Measurements from ENCODE around the gene LRRC26.

Gene LRRC26

DNA sequence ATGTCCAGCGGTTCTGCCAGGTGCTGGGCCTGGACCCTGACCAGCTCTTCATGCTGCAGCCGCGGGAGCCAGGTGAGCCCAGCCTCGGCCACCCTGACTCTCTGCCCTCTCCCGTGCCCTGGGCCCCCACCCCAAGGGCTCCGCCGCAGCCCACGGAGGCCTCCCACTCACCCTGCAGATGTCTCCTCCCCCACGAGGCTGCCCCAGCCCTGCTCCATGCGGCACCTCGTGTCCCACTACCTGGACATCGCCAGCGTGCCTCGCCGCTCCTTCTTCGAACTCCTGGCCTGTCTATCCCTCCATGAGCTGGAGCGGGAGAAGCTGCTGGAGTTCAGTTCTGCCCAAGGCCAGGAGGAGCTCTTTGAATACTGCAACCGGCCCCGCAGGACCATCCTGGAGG, 44.8 kb upstream of the LRRC26 start:
- DNase-seq (ENCODE audit: insufficient read length, low spot score) (no peak), FAIRE-seq (no peak)

DNA sequence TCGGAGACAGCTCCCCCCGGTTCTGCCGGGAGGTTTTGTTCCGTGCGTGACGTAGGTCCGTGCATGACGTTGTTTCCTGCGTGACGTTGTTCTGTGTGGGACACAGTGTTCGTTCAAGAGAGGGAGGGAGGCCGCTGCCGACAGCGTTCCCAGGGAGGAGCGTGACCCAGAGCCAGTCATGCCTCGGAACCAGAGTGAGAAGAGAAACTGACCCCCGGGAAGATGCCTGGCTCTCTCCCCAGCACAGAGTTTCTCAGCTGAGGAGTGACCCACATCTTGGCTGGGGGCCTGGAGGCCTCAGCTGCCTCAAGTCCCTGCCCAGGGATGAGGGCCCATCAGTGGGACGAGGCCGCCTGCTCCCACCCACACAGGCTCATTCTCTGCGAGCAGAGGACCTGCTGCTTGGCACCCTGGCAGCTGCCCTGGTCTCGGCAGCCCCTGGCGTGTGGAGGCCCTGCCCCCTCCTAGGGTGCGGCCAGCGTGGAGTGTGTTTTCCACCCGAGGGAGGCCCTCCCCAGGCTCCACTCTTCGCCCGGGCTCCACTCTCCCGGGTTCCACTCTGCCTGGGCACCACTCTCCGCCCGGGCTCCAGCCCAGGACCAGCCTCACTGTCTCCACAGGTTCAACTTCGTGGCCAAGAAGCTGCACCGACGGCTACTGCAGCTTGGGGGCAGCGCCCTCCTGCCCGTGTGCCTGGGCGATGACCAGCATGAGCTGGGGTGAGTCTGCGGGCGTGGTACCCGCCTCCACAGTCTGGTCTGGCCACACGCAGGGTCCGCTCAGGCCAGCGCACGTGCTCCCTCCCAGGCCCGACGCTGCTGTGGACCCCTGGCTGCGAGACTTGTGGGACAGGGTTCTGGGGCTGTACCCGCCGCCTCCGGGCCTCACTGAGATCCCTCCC, 43.6 kb upstream of the LRRC26 start:
- TF ChIP-seq, protein P1, sequence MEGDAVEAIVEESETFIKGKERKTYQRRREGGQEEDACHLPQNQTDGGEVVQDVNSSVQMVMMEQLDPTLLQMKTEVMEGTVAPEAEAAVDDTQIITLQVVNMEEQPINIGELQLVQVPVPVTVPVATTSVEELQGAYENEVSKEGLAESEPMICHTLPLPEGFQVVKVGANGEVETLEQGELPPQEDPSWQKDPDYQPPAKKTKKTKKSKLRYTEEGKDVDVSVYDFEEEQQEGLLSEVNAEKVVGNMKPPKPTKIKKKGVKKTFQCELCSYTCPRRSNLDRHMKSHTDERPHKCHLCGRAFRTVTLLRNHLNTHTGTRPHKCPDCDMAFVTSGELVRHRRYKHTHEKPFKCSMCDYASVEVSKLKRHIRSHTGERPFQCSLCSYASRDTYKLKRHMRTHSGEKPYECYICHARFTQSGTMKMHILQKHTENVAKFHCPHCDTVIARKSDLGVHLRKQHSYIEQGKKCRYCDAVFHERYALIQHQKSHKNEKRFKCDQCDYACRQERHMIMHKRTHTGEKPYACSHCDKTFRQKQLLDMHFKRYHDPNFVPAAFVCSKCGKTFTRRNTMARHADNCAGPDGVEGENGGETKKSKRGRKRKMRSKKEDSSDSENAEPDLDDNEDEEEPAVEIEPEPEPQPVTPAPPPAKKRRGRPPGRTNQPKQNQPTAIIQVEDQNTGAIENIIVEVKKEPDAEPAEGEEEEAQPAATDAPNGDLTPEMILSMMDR (IDR thresholded peaks at IDR 0.05; ENCODE audit: insufficient read depth, missing control alignments): no peak
- FAIRE-seq (no peak), DNase-seq (ENCODE audit: insufficient read length, low spot score) (no peak)

More for the DNA sequence above, 44.8 kb upstream of the LRRC26 start:
- TF ChIP-seq, protein P1 (IDR thresholded peaks at IDR 0.05; ENCODE audit: insufficient read depth, missing control alignments): no peak

DNA sequence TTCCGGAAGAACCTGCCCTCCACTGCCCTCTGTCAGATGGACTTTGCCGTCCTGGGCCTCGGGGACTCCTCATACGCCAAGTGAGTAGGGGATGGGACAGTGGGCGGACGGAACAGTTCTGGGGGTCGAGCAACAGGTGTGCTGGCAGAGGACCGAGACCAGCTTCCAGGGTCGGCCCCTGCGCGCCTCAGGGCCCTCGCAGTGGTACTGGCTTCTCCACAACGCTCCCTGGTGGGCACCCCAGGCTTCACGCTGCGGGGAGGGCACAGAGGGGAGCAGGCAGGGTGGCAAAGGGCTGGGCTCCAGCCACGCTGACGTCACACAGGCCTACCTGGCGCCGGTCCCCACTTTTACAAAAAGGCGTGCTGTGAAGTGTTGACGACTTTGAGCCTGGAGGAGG, 42.7 kb upstream of the LRRC26 start:
- no peak for FAIRE-seq
- TF ChIP-seq, protein P1 (IDR thresholded peaks at IDR 0.05; ENCODE audit: insufficient read depth, missing control alignments): no peak
- DNase-seq (ENCODE audit: insufficient read length, low spot score): no peak

DNA sequence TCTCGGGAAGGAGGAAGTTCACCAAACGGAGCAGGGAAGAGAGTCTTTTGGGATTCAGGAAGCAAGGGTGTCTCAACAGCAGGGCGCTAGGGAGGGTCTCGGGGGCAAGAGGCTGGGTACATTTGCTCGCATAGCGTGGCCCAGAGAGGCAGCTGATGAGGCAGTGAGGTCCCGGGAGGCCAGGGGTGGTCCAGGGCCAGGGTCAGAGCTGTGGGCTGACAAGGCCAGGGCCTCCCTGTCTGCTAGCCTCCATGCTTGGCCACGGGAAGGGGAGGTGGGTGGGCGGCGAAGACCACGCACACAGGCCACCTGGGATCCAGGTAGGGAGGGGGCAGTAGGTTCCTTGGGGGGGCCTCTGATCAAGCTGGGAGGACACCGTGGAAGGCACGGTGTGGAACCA, 41.7 kb upstream of the LRRC26 start:
- TF ChIP-seq, protein P1 (IDR thresholded peaks at IDR 0.05; ENCODE audit: insufficient read depth, missing control alignments): no peak
- FAIRE-seq (no peak), DNase-seq (ENCODE audit: insufficient read length, low spot score) (no peak)

DNA sequence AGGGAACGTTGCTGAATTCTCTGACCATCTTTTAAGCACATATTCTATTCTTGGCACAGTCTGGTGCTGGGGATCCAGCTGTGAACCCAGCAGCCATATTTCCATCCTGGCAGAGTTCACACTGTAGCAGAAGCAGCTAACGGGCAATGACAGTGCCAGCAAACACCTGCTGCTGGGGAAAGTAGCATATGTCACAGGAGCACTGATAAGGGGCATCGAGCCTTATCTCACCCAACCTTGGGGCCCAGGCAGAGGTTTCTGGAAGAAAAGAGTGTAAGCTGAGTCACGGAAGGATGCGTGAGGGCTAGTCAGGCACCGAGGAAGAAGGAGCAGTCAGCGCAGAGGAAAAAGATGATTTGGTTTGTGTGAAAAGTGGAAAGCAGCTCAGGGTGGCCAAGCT, 36.8 kb upstream of the LRRC26 start:
- DNase-seq (ENCODE audit: insufficient read length, low spot score) (no peak), FAIRE-seq (no peak)
- TF ChIP-seq, protein P1 (IDR thresholded peaks at IDR 0.05; ENCODE audit: insufficient read depth, missing control alignments): no peak

DNA sequence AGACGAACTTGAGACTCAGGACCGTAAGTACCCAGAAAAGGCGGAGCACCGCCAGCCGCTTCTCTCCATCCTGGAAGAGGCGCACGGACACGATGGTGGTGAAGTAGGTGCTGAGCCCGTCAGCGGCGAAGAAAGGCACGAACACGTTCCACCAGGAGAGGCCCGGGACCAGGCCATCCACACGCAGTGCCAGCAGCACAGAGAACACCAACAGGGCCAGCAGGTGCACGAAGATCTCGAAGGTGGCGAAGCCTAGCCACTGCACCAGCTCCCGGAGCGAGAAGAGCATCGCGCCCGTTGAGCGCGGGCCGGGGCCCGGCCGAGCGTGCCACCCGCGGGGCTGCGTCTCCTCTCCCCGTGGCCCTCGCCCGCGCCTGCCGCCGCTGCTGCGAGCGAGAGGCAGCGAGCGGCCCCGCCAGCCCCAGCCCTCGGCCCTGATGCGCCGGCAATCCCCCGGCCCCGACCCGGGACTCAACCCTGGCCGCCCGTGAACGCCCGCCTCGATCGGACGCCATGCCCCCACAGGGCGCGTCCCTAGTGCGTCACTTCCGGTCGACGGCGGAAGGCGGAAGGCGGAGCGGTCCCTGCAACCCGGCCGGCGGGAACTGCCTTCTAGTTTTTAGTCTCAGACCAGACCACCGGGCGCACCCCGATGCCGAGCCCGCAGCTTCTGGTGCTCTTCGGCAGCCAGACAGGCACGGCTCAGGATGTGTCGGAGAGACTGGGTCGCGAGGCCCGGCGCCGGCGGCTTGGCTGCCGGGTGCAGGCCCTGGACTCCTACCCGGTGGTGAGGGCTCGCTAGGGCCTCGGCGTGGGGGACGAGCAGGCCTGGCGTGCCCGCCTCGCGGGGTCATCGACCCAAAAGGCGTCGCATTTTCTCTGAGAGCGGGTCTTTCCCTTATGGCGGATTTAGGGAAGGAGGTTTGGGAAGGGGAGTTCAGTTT, 35.5 kb upstream of the LRRC26 start, which contains the start of the genes NDOR1 and TMEM203:
NDOR1 (plus strand) TSS at position 575 of the 944 bp plus-strand sequence; CDS start at position 653, 78 bp downstream.
TMEM203 (minus strand) TSS at position 523 of the 944 bp plus-strand sequence; CDS start at position 289, 234 bp downstream.
- FAIRE-seq: no peak
- TF ChIP-seq, protein P1 (IDR thresholded peaks at IDR 0.05; ENCODE audit: insufficient read depth, missing control alignments): no peak
- peak; percentile 100 for DNase-seq (ENCODE audit: insufficient read length, low spot score)
